ENCODE results near the gene DLG5. TPM values are rescaled to one million over a fixed set of nuclear protein-coding genes. Genes with fewer than 3 reads are reported as not detected.
A peak's percentile ranks its signal among the peaks of the same experiment; 100 is the strongest.

Gene DLG5
- total RNA-seq, 4 donors from 2014 or later, result 40.6 to 134 (median 61.5) TPM

DNA sequence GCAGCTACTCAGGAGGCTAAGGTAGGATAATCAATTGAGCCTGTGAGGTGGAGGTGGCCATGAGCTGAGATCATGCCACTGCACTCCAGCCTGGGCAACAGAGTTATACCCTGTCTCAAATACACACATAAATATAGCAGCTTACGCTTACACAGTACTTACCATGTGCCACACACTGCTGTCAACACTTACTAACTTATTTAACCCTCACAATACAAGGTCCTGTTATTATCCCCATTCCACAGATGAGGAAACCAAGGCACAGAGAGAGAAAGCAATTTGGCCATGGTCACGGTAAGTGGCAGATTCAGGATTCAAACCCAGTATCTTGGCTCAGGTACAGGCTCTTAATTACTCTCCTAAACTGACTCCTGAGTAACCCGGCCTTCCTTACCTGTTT is 19.1 kb downstream of the DLG5 start:
- no peak overlapping the region for H3K27ac ChIP-seq
- no peaks in the 10 kb centered on the region for H3K27me3 ChIP-seq
- H3K4me1 ChIP-seq, result peaks cover 0 to 62% (median 4%) of the 10 kb centered on the region in 4 donors
- H3K9me3 ChIP-seq, result no peaks in the 10 kb centered on the region
- H3K4me3 ChIP-seq, result no peak overlapping the region
- TF ChIP-seq, protein P1, sequence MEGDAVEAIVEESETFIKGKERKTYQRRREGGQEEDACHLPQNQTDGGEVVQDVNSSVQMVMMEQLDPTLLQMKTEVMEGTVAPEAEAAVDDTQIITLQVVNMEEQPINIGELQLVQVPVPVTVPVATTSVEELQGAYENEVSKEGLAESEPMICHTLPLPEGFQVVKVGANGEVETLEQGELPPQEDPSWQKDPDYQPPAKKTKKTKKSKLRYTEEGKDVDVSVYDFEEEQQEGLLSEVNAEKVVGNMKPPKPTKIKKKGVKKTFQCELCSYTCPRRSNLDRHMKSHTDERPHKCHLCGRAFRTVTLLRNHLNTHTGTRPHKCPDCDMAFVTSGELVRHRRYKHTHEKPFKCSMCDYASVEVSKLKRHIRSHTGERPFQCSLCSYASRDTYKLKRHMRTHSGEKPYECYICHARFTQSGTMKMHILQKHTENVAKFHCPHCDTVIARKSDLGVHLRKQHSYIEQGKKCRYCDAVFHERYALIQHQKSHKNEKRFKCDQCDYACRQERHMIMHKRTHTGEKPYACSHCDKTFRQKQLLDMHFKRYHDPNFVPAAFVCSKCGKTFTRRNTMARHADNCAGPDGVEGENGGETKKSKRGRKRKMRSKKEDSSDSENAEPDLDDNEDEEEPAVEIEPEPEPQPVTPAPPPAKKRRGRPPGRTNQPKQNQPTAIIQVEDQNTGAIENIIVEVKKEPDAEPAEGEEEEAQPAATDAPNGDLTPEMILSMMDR (IDR thresholded peaks at IDR 0.05), result no peak
- TF ChIP-seq POLR2A (IDR thresholded peaks at IDR 0.05), result no peak
- DNase-seq, result no peak
- H3K36me3 ChIP-seq, result no peaks in the 10 kb centered on the region

DNA sequence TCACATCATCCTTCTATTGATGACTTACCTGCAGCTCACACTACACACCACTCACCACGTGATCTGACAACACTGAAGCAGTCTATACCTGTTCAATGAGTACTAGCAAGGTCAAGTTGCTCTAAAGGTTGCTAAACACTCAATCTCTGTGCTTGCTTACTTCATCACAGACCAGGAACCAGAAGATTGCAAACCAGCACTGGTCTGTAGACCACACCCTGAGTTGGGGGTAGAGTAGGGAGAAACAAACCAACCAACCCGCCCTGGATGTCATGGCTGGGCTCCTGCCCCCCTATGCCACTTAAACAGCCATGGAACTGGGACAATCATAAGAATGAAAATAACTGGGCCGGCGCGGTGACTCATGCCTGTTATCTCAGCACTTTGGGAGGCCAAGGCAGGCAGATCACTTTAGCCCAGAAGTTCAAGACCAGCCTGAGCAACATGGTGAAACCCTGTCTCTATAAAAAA is 19.6 kb downstream of the DLG5 start:
- DNase-seq, result no peak
- H3K27ac ChIP-seq, result no peak overlapping the region
- peaks cover 0 to 67% (median 4%) of the 10 kb centered on the region in 4 donors for H3K4me1 ChIP-seq

DNA sequence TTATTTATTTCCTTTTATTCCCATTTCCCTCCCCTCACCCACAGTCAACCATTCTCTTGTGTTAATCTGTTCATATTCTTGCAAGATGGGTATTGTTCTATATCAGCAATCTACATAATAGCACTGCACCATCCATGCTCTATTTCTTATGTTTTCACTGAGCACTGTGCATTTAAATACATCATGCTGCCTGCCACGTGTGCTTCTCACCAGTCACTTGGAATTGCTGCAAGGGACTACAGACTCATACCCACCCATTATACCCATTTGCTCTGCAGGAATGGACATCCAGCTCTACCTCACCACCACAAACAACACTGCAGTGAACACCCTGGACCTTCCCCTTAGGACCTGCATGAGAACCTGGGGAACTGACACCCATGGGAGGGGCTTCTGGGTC is 20.8 kb downstream of the DLG5 start:
- no peak for DNase-seq
- no peak for TF ChIP-seq POLR2A (IDR thresholded peaks at IDR 0.05)
- TF ChIP-seq, protein P1 (IDR thresholded peaks at IDR 0.05), result no peak
- no peak overlapping the region for H3K4me3 ChIP-seq
- no peaks in the 10 kb centered on the region for H3K27me3 ChIP-seq
- no peaks in the 10 kb centered on the region for H3K36me3 ChIP-seq
- no peak overlapping the region for H3K27ac ChIP-seq
- peaks cover 0 to 68% (median 4%) of the 10 kb centered on the region in 4 donors for H3K4me1 ChIP-seq
- H3K9me3 ChIP-seq, result no peaks in the 10 kb centered on the region

More for the DNA sequence above, 19.6 kb downstream of the DLG5 start:
- H3K27me3 ChIP-seq, result no peaks in the 10 kb centered on the region
- no peak overlapping the region for H3K4me3 ChIP-seq
- no peaks in the 10 kb centered on the region for H3K9me3 ChIP-seq
- TF ChIP-seq, protein P1 (IDR thresholded peaks at IDR 0.05), result no peak
- TF ChIP-seq POLR2A (IDR thresholded peaks at IDR 0.05), result no peak
- no peaks in the 10 kb centered on the region for H3K36me3 ChIP-seq

DNA sequence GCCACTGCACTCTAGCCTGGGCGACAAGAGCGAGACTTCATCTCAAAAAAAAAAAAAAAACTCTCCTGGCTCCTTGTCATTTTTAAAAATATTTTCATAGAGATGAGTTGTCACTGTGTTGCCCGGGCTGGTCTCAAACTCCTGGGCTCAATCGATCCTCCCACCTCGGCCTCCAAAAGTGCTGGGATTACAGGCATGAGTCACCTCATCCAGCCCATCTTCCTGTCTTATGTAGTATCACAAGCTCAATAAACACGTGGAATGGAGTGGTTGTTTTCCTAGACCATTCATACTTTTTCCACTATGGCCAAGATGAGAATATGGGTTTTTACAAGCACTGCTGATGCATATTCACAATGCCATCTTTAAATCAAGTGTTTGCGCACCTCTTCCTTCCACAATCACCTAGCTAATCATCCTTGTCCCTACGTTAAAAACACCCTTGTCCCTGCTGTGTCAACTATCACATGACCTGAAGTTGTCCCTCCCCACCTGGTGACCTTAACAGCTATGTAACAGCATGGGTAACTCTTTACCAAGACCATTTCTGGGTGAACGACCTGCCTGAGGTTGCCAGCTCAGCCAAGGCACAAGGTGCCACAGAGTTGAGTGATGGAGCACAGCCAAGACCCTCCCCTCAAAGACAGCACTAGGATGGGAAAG is 21.3 kb downstream of the DLG5 start:
- Histone ChIP-seq H3K4me1 (peaks cover 0 to 68% (median 2%) of the 10 kb centered on the region in 4 donors), H3K36me3 (no peaks in the 10 kb centered on the region), H3K27me3 (no peaks in the 10 kb centered on the region), H3K4me3 (no peak overlapping the region), H3K9me3 (no peaks in the 10 kb centered on the region), H3K27ac (peak overlapping the region in 1 of 4 donors; percentile 70)
- no peak for DNase-seq
- TF ChIP-seq, protein P1 (IDR thresholded peaks at IDR 0.05), result no peak
- no peak for TF ChIP-seq POLR2A (IDR thresholded peaks at IDR 0.05)

DNA sequence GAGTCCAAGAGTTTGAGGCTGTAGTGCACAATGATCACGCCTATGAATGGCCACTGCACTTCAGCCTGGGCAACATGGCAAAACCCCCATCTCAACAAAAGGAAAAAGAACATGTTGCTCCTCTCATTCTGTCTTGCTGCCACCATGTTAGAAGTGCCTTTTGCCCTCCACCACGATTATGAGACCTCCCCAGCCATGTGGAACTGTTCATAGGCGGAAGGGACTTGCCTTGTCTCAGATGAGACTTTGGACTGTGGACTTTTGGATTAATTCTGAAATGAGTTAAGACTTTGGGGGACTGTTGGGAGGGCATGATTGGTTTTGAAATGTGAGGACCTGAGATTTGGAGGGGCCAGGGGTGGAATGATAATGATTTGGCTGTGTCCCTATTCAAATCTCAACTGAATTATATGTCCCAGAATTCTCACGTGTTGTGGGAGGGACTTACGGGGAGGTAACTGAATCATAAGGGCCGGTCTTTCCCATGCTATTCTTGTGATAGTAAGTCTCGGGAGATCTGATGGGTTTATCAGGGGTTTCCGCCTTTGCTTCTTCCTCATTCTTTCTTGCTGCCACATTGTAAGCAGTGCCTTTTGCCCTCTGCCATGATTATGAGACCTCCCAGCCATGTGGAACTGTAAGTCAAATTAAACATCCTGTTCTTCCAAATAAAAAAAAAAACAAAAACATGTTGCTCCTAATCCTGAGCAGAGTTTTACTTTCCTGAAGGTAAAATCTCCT is 22.3 kb downstream of the DLG5 start:
- Histone ChIP-seq H3K4me1 (peaks cover 0 to 73% (median 4%) of the 10 kb centered on the region in 4 donors), H3K4me3 (no peak overlapping the region), H3K27ac (peak overlapping the region in 2 of 4 donors; percentile 34 to 70), H3K9me3 (no peaks in the 10 kb centered on the region), H3K27me3 (no peaks in the 10 kb centered on the region), H3K36me3 (no peaks in the 10 kb centered on the region)
- no peak for DNase-seq
- TF ChIP-seq, protein P1 (IDR thresholded peaks at IDR 0.05), result no peak
- TF ChIP-seq POLR2A (IDR thresholded peaks at IDR 0.05), result no peak

All from Peyer's patch (tissue), 4 donors.